T-helper 2 cell (primary cell): Measurements from ENCODE around the gene PDIA2.

Experiments
- DNase-seq, 5 experiments: peaks; one replicate each; pipeline versions ENCODE4 v3.0.0 to v3.0.0-alpha.2; 2012 to 2022

Gene PDIA2

GRCh38 chr16:280991-281659, 1.8 kb upstream of the PDIA2 start:
- no peak for DNase-seq

DNA sequence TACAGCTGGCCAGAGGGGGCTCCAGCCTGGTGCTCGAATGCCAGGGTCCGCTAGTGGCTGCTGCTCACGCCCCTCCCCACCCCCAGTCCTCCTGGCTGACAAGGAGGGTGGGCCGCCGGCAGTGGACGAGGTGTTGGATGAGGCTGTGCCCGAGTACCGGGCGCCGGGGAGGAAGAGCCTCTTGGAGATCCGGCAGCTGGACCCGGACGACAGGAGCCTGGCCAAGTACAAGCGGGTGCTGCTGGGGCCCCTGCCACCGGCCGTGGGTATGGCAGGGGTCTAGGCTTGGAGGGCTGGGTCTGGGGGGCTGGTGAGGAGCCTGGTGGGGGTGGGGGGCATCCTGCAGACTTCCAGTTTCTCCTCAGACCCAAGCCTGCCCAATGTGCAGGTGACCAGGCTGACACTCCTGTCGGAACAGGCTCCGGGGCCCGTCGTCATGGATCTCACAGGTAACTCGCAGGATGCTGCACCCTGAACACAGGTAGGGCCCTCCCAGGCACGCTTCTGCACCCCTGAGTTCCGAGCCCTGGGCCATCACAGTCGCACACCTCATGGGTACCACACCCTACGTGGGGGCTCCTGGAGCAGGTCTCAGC, 1.2 kb upstream of the PDIA2 start:
- no peak for DNase-seq

DNA sequence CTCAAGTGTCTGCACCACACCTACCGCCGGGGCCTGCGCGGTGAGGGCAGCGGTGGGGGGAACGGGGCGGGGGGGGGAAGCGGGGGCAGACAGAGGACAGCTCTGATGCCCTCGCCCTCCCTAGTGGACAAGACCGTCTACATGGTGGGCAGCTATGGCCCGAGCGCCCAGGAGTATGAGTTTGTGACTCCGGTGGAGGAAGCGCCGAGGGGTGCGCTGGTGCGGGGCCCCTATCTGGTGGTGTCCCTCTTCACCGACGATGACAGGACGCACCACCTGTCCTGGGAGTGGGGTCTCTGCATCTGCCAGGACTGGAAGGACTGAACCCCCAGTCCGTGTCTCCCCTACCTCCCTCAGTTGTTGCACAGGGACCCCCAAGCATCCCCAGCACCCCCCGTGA, 473 bp upstream of the PDIA2 start:
- no peak for DNase-seq

GRCh38 chr16:284204-285120, 1.5 kb downstream of the PDIA2 start:
- DNase-seq = no peak

DNA sequence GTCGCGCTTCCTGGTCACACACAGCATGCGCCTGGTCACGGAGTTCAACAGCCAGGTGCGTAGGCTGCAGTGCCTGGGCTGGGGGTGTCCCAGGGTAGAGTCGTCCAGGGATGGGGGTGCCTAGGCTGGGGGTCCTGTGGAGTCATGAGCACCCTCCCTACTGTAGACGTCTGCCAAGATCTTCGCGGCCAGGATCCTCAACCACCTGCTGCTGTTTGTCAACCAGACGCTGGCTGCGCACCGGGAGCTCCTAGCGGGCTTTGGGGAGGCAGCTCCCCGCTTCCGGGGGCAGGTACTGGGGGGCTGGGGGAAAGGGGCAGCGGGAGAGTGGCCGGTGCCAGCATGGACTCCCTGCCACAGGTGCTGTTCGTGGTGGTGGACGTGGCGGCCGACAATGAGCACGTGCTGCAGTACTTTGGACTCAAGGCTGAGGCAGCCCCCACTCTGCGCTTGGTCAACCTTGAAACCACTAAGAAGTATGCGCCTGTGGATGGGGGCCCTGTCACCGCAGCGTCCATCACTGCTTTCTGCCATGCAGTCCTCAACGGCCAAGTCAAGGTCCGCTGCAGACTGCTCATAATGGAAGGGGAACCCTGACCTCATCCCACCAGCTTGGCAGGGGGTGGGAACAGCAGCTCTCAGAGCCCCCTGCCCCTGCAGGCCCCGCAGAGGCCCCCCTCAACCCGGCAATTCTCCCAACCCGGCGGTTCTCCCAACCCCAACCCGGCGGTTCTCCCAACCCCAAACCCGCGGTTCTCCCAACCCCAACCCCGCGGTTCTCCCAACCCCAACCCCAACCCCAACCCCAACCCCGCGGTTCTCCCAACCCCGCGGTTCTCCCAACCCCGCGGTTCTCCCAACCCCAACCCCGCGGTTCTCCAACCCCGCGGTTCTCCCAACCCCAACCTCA, 2.4 kb downstream of the PDIA2 start:
- no peak for DNase-seq

DNA sequence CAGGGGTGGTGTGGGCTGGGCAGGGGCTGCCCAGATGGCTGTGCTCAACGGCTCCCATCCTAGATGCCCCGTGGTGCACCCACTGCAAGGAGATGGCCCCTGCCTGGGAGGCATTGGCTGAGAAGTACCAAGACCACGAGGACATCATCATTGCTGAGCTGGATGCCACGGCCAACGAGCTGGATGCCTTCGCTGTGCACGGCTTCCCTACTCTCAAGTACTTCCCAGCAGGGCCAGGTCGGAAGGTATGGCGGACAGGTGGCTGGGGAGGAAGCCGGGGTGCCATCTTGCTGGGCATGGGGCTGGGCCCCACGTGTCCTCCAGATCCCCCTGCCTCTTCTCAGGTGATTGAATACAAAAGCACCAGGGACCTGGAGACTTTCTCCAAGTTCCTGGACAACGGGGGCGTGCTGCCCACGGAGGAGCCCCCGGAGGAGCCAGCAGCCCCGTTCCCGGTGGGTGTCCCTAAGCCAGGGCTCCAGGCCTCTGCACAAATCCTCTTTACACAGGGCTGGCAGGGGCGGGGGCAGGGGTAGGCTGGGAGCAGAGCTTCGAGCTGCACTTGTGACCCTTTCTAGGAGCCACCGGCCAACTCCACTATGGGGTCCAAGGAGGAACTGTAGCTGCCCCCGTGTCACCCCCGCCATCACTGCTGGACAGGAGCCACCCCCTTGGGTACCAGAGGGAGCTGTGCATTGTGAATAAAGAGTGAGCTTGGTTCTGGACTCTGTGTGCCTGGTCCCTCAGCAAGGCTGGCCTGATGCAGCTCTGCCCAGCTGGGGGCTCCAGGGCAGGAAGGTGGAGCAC, 3.7 kb downstream of the PDIA2 start:
- no peak for DNase-seq

DNA sequence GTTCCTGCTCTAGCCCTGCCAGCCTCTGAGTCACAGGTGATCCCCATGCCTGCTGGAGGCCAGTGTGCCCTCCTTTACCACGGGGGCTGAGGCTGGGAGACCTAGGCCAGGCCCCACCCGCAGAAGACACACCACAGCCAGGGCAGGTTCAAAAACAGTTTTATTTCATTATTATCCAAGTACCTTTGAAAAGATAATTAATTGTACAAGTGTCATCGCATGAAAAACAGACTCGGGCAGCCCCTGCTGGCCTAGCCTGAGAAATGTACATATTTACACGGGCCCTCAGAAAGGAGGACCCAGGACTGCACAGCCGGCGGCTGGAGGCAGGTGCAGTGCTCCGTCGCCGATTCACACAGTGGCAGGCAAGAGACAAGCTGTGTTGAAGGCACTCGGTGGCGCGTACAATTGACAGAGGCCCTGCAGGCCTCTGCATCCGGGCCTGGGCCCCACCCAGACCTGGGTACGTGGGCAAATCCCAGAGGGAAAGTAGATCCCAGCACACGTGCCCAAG, 4.4 kb downstream of the PDIA2 start:
- no peak for DNase-seq

- no peak for DNase-seq
Measured at GRCh38 chr16:287981-288920, 5.3 kb downstream of the PDIA2 start.

DNA sequence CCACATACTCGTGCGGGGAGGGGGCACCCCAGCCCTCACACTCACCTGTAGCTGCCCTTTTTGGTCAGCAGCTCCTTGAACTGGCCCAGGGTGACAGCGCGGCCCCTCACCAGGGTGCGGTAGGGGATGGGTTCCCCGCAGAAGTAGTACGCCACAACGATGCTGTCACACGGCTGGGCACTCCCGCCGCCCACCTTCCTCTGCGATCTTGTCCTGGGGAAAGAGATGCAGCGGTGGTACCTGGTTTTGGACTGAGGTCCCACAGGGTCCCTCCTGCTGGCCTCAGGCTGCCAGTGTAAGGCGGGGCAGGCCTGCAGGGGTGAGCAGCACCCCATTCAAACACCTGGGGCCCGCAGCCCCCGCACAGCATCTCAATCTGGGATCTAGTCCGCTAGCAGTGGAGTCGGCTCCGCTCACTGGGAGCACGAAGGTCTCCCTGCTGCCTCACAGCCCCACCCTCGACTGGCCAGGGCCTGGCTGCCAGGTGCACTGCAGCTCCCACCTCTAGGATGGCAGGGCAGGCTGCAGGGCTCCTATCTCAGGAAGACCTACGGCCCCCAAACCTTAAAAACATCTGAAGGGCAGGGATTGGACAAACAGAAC, 6.5 kb downstream of the PDIA2 start:
- DNase-seq = no peak

- DNase-seq = no peak
Measured at GRCh38 chr16:290015-290680, 7.2 kb downstream of the PDIA2 start.

DNA sequence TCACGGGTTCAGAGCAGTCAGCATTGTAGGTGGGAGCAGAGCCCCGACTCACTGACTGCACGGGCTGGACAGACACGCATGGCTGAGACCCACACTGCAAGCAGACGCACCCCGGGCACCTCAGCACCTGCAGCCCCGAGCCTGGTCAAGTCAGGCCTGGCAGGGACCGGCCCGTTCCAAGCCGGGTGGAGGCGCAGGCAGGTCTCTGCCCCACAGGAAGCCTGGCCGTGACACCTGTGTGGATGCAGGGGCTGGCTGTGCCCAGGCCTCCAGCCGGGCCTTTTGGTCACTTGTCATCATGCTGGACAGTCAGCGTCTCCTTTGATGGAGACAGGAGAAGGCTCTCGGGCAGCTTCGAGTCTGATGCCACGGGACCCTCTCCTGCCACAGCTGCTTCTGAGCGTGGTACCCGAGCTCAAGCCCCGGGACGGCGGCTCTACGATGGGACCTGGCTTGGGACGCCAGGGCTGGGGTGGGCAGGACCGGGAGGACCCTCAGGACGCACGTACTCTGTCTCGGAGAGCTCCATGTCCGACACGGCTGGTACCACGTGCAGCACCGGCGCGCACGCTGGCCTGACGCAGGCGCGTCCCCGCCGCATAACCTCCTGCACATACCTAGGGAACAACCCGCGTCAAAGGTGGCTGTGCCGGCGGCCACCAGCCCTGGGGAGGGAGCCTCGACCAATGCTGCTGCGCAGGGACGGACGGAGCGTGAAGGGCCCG, 7.9 kb downstream of the PDIA2 start:
- DNase-seq = no peak

- no peak for DNase-seq
Measured at GRCh38 chr16:291539-291938, 8.6 kb downstream of the PDIA2 start.

- DNase-seq = no peak
Measured at GRCh38 chr16:293043-293775, 10.2 kb downstream of the PDIA2 start.

- DNase-seq = no peak
Measured at GRCh38 chr16:296276-296675, 13.3 kb downstream of the PDIA2 start.

DNA sequence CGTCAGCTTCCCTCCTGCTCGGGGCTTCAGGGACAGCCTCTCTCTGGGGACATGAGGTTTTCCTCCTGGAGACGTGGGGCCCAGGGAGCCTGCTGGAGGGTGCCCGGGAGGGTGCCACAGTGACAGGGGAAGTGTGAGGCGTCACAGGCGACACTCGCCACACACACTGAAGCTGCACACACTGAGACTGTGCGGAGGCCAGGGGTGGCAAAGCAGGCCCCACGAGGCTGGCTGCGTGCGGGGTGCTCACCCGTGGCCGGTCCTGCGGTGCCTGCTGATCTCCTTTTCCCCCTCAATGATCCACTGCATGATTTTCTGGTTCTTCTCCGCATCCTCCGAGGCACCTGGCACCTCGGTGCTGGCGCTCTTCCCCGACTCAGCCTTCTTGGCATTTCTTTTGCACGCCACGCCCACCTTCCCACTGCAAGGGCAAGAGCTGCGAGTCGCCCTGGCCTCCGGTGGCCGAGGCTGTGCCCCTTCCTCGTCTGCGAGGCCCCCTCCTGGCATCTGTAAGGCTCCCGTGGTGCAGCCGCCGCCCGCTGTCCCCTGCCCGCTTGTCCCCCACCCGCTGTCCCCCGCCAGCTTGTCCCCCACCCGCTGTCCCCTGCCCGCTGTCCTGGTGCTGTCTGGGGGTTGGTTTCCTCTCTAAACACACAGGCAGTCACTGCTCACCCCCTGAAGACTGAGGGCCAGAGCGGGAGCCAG, 14.0 kb downstream of the PDIA2 start:
- DNase-seq = no peak

- no peak for DNase-seq
Measured at GRCh38 chr16:297832-298231, 14.9 kb downstream of the PDIA2 start.

GRCh38 chr16:301235-301634, 18.3 kb downstream of the PDIA2 start:
- DNase-seq = no peak
